ENCODE results near the gene KCNK5. TPM values are rescaled to one million over a fixed set of nuclear protein-coding genes. Genes with fewer than 3 reads are reported as not detected.

The KCNK5 gene
- total and polyA plus RNA-seq, 9 of the 15 experiments (the other 6 are each of a cell fraction or from before 2014, with no cell fraction given) = 1.5 to 45.8 (median 25.8) TPM

- no peak for TF ChIP-seq CBFA2T3 (IDR thresholded peaks at IDR 0.05)
- no peak for TF ChIP-seq SRF (CRISPR knock-in tag; IDR thresholded peaks at IDR 0.05)
- no peak for TF ChIP-seq ZNF324 (CRISPR knock-in tag; IDR thresholded peaks at IDR 0.05)
- no peak for TF ChIP-seq GABPB2 (CRISPR knock-in tag; conservative IDR thresholded peaks at IDR 0.05)
- TF ChIP-seq FOXJ3 (CRISPR knock-in tag; IDR thresholded peaks at IDR 0.05) = no peak
- no peak for TF ChIP-seq ZNF311 (CRISPR knock-in tag; IDR thresholded peaks at IDR 0.05)
- Histone ChIP-seq H3K9ac (ENCODE audit: insufficient read depth in 1 of 2, low read depth in 2 of 2, low read length in 2 of 2) (no peak overlapping the region), H3K36me3 (ENCODE audit: control insufficient read depth, insufficient read depth, low read length) (no peaks in the 10 kb centered on the region), H3K4me2 (ENCODE audit: insufficient read depth, low read length) (no peak overlapping the region), H4K20me1 (replicated peaks; ENCODE audit: control insufficient read depth, insufficient read depth, low read length) (peaks cover 6% of the 10 kb centered on the region; the same call in 1 of the 2 replicates), H3K9me3 (replicated peaks; ENCODE audit: control insufficient read depth, insufficient read depth, low read depth, low read length) (peaks cover 7% of the 10 kb centered on the region), H3K4me1 (replicated peaks in 1 of 2; ENCODE audit: control insufficient read depth in 2 of 2, insufficient read depth in 2 of 2, low read length in 2 of 2) (no peaks in the 10 kb centered on the region), H3K27me3 (ENCODE audit: control insufficient read depth in 2 of 2, insufficient read depth in 2 of 2, low read length in 2 of 2) (no peaks in the 10 kb centered on the region; a peak in 2 of 5 replicates), H3K9me1 (ENCODE audit: control insufficient read depth, insufficient read depth, low read length) (no peaks in the 10 kb centered on the region), H3K27ac (ENCODE audit: extremely low read depth, low read depth, low read length) (no peak overlapping the region), H3K79me2 (ENCODE audit: control insufficient read depth, insufficient read depth, low read length) (no peaks in the 10 kb centered on the region), H2AFZ (ENCODE audit: low read depth, low read length) (no peak overlapping the region), H3K4me3 (no peak overlapping the region)
- ChIA-PET CTCF (ENCODE audit: low intra/inter-chr PET ratio) (interaction anchor here (0.9 to 5.2 kb wide), 4 partner anchors 20 to 194 kb away, joined by 3 to 84 read pairs (median 28); no protein-coding TSS in a partner anchor), POLR2A (no interaction called here)
- ATAC-seq = no peak
- no peak for FAIRE-seq
- in situ Hi-C loops (cut with MboI) = loop anchor here (5.0 to 10.0 kb wide), 2 partner anchors 135 to 173 kb away; no protein-coding TSS in a partner anchor
- WGBS (ENCODE audit: insufficient coverage, low coverage, missing lambda C conversion rate) = 43% methylated on average over 5 of the region's 5 CpGs
- no TSS peak for BruUV-seq (replicated peaks)
- no peak for DNase-seq (ENCODE audit: extremely low read depth in 1 of 4, low spot score in 3 of 4)
- intact Hi-C loops (cut with micrococcal nuclease) = loop anchor here (2.0 to 10.0 kb wide), 3 partner anchors 60 to 293 kb away; partner anchors contain the start of gene KCNK5
Measured at GRCh38 chr6:39167321-39167720, 62.0 kb downstream of the KCNK5 start.

GRCh38 chr6:39166912-39167290 lies 62.4 kb downstream of the KCNK5 start:
- Histone ChIP-seq H3K27ac (ENCODE audit: extremely low read depth, low read depth, low read length) (no peak overlapping the region), H3K9me1 (ENCODE audit: control insufficient read depth, insufficient read depth, low read length) (no peaks in the 10 kb centered on the region), H3K27me3 (ENCODE audit: control insufficient read depth in 2 of 2, insufficient read depth in 2 of 2, low read length in 2 of 2) (no peaks in the 10 kb centered on the region; a peak in 2 of 5 replicates), H2AFZ (ENCODE audit: low read depth, low read length) (no peak overlapping the region), H3K9ac (ENCODE audit: insufficient read depth in 1 of 2, low read depth in 2 of 2, low read length in 2 of 2) (no peak overlapping the region), H3K4me1 (replicated peaks in 1 of 2; ENCODE audit: control insufficient read depth in 2 of 2, insufficient read depth in 2 of 2, low read length in 2 of 2) (no peaks in the 10 kb centered on the region), H3K9me3 (replicated peaks; ENCODE audit: control insufficient read depth, insufficient read depth, low read depth, low read length) (peaks cover 7% of the 10 kb centered on the region), H3K4me3 (no peak overlapping the region), H3K36me3 (ENCODE audit: control insufficient read depth, insufficient read depth, low read length) (no peaks in the 10 kb centered on the region), H3K79me2 (ENCODE audit: control insufficient read depth, insufficient read depth, low read length) (no peaks in the 10 kb centered on the region), H3K4me2 (ENCODE audit: insufficient read depth, low read length) (no peak overlapping the region), H4K20me1 (replicated peaks; ENCODE audit: control insufficient read depth, insufficient read depth, low read length) (peaks cover 6% of the 10 kb centered on the region; the same call in 1 of the 2 replicates)
- no peak for DNase-seq (ENCODE audit: extremely low read depth in 1 of 4, low spot score in 3 of 4)
- no peak for FAIRE-seq
- WGBS (ENCODE audit: insufficient coverage, low coverage, missing lambda C conversion rate) = 41% methylated on average over 5 of the region's 5 CpGs
- TF ChIP-seq POLR3G (IDR thresholded peaks at IDR 0.05; ENCODE audit: extremely low read depth, insufficient read length, insufficient replicate concordance) (no peak), DIDO1 (tag; IDR thresholded peaks at IDR 0.05; ENCODE audit: low read depth) (no peak), BHLHE40 (IDR thresholded peaks at IDR 0.05; ENCODE audit: low read length) (no peak), NUFIP1 (IDR thresholded peaks at IDR 0.05; ENCODE audit: partially characterized antibody) (no peak), ILK (tag; IDR thresholded peaks at IDR 0.05; ENCODE audit: borderline replicate concordance, low read depth) (no peak), RBM25 (IDR thresholded peaks at IDR 0.05; ENCODE audit: low read depth, low read length, severe bottlenecking) (no peak), ELF2 (CRISPR knock-in tag; IDR thresholded peaks at IDR 0.05) (0 out of 2 replicates have a peak, but pooled peaks have one; percentile 21)
- ATAC-seq = no peak
- intact Hi-C loops (cut with micrococcal nuclease) (loop anchor here (1.0 to 10.0 kb wide), 4 partner anchors 60 to 292 kb away; partner anchors contain the start of gene KCNK5), in situ Hi-C loops (cut with MboI) (loop anchor here (5.0 to 10.0 kb wide), 2 partner anchors 135 to 172 kb away; no protein-coding TSS in a partner anchor)
- CTCF ChIA-PET (ENCODE audit: low intra/inter-chr PET ratio) = interaction anchor here (0.7 to 5.2 kb wide), 9 partner anchors 20 to 295 kb away, joined by 3 to 84 read pairs (median 5); no protein-coding TSS in a partner anchor
- POLR2A ChIA-PET = interaction anchor here (0.6 kb wide), 1 partner anchor 64 kb away, joined by 4 read pairs; no protein-coding TSS in a partner anchor
- BruUV-seq (replicated peaks) = no TSS peak
